Activated gamma-delta T cell treated with Interleukin-2 at 50 U/mL for 16 hours (primary cell): Measurements from ENCODE around the gene CES2.
A peak's percentile ranks its signal among the peaks of the same experiment; 100 is the strongest.
"Not testable (repeated sequence)": the region's sequence is repeated elsewhere in the genome, so short reads cannot be mapped to it uniquely, and the experiment has no call there.

Source experiments
- DNase-seq: peaks from one replicate; pipeline ENCODE4 v3.0.0-alpha.2; 2020

CES2 gene

DNA sequence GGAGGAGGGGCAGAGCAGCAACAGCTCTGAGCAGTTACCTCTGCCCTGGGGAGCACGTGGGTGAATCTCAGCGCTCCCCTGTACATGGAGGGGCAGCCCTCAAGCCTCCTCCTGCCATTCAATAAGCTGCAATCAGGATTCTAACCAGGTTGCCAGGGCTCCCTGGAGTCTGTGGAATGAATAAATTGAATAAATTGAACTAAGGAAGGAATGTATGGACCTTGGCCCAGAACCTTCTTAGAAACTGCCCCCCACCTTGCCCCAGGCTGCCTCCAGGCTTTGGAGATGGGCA is 15.1 kb upstream of the CES2 start:
- no peak for DNase-seq

DNA sequence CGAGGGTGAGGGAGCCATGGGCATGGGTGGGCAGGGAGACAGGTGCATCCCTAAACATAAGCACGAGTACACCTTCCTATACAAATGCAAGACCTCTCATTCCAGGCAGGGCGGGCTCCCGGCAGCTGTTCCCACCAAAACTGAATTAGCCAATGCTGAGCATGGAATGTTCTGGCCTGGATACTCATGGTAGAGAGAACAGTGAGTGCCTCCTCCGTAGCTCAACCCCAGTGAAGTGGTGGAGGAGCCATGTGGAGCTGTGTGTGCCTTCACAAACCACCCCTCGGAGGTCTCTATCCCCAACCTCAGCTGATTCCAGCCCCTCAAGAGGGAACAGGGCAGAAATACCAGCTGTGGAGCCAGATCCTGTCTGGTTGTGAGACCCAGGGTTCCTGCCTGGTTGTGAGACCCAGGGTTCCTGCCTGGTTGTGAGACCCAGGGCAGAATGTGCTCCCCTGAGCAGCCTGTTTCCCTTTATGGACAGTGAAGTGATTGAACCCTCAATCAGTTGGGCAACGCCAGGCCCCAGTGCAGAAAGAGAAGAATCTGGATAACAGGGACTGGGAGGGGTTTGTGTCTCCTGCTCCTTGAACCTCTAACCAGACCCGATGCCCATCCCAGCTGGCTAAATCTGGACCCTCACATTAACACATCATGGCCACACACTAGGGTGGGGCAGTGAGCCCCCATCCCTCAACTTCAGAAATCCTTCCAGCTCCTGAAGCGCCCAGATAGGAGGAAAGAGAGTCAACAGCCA is 14.2 kb upstream of the CES2 start:
- DNase-seq = no peak

DNA sequence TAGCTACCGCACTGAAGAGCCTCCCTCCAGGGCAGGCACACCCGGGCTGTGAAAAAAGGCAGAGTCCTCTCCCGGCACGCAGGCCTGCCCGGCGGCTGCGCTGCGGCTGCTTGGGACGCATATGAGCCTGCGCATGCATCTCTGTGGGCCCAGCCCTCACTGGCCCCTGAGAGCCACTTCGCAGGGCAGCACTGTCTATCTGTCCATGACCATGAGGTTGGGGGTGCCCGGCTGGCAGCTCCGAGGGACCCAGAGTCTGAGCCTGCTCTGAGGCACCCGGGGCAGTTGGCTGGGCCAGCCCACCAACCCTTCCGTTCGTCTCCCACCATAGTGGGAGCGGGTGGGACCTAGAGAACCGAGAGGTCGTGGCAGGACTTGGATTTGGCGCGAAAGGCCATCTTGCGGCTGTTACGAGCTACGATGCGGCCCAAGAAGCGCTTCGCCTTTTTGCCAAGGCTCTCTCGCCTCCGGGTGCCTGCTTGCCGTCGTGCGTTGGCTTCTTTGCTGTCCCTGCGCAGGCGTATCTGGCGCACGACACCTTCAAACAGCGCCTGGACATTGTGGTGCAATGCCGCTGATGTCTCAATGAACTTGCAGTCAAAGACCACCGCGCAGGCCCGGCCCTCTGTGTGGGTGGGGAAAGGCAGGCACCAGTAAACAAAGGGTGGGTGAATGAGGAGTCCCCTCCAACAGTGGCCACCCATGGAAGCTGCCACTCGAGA is 13.4 kb upstream of the CES2 start:
- no peak for DNase-seq

DNA sequence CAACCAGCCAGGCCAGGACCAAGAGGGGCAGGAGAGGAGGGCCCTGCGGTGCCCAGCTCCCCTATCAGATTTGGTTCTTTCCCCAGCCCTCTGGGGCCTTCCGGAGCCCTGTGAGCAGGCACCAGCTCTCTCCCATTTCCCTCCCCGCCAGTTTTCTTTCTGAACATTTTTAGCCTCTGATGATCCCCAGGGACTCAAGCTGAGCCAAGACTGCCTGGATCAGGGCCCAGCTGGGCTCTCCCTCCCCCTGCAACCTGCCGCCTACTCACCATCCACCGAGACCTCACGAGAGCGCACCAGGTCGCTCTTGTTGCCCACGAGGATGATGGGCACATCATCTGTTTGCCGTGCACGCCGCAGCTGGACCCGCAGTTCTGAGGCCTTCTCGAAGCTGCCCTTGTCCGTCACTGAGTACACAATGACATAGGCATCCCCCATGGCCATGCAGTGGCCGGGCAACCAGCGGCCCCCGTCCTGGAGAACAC is 12.0 kb upstream of the CES2 start:
- no peak for DNase-seq

DNA sequence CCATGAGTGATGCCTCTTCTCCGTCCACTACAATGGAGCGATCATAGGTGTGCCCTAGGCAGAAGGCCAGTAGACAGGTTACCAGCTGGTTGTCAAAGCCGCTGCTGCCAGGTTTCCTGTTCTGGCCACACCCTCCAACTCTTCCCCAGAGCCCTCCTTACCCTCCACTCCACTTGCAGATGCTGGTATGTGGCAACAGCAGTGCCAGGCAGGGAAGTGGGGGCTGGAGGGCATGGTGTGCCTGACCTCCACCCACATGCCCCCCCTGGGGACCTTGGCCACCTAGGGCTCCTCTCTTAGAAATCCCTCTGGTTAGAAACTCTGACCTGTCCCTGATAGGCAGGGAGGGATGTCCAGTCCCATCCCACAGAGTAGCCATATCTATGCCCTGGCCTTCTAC is 11.4 kb upstream of the CES2 start:
- DNase-seq = no peak

DNA sequence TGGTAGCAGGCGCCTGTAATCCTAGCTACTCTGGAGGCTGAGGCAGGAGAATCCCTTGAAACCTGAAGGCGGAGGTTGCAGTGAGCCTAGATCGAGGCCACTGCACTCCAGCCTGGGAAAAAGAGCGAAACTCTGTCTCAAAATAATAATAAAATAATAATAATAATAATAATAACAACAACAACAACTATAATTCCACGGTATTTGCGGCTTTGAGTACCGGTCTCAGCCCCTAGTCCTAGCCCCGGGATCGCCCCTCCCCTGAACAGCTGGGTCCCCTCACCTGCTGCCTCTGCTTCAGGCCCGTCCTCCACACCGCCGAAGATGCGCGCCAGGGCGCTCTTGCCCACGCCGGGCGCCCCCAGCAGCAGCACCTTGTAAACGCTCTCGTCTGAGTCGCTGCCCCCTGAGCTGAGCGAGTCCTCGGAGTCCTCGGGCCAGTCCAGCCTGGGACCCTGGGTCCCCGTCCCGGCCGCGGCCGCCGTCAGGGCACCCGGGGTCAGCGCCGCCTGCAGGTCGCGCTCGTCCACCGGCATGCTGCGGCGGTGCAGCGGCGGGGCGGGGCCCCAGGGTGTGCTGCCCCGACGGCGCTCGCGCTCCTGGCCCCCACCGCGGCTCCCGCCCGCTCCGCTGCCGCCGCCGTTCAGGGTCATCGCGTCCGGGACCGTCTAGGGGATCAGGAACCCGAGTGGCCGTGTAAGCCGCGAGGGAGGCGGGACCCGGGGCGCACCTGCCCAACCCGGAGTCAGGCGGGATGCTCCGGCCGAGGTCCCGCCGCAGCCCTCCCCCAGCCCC is 10.6 kb upstream of the CES2 start:
- DNase-seq = peak; percentile 22

DNA sequence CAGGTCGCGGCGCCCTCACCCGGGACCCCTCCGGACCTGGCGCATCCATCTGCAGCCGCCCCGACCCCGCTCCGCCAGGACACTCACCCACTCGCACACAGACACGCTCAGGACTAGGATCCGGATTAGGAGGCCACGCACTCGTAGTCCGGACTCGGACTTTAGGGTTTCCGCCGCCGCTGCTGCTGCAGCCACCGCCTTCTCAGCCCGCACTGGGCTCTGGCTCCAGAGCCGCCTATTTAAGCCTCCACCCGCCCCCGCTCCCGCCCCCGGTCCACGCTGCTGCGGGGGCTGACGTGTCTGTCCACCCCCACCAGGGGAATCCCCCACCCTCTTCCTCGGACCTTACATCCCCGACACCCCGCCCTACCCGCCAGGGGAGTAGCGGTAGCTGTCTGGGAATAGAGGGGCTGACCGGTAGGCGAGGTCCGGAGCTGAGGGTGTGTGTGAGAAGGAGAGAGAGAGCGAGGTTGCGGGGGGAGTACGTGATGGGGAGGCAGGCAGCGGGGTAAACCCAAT is 9.9 kb upstream of the CES2 start, which contains the start of gene RRAD:
Gene RRAD, minus strand, starts transcription at position 214 of the 519 bp plus-strand sequence. CDS start 356 bp downstream, outside the sequence.
- DNase-seq = no peak

DNA sequence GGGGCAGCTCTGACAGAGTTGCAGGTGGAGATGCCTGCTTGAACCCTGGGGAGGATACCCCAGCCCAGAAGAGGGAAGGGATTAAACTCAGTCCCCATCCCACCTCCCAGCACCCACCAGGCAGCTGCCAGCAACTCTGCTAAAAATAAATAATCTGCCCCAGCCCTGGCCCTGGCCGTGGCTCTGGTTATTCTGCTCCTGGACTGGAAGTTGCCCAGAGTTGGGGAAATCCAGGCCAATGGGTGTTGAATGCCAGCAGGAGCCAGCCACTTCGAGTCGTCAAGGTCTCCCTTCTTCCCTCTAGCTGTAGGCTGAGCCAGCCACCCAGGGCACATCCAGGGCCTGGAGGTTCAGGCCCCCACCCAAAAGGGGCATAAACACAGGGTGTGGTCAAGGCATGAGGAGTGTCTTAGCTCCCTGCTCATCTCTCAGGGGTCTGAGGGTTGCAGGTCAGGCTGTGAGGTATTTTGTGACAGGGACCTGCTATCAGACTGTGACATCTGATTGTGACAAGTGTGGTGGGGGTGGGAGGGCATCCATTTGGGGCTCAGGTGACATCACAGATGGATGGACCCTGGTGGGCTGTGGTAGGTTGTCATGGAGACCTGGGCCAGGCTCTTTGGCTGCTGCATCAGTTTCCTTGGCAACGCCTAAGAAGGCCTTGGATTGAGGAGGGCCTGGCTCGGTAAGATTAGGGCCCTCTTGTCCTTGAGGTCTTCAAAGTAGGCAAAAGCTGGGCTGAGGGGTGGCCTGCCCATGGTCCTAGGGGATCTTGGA is 9.0 kb upstream of the CES2 start:
- DNase-seq = no peak

DNA sequence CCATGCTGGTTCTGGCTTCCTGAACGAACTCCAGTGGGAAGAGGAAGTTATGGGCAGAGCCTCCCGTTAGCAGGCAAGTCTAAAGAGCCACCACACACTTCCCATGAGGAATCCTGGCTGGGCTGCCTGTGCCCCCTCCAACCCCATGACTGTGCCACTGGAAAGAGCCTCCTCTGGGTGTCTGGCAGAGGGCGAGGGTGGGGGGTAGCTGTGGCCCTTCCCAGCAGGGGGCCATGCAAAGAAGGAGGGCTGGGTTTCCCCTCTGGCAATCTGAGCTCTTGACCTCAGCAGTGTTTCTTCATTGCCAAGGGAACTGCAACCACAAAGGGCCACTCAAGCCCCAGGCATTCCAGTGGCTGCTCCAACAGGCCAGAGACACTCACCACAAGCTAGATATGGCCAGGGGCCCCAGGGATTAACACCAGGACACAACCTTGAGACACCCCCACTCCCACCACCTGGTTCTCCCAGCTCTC is 8.3 kb upstream of the CES2 start:
- no peak for DNase-seq

DNA sequence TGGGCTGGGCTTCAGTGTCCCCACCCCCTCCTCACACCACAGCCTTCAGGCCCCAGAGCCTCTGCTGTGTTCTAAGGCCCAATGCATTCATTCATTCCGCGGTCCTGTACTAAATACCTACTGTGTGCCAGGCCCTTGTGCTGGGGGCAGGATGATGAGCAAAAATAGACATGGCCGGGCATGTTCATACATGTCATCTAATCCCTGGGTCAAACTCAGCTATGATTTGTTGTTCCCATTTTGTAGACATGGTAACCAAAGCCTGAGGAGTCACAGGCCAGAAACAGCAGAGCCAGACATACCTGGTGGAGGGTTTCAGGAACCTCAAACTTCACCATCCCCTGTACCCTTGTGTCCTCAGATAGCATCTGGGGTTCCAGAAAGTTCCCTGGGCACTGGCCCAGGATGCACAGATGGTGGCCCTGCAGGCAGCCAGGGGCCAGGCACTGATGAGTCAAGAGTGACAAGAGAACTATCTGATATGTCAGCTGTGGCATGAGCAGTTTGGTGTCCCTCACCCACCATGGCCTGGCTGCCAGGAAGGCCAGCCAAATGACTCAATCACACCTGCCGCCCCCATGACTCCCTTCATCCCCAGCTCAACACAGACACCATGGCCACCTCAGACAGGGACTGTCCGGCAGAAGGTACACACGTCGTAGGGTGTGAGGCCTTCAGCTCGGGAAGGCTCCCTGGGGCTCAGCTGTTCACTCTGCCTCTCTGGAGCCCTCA is 7.2 kb upstream of the CES2 start:
- DNase-seq = no peak

DNA sequence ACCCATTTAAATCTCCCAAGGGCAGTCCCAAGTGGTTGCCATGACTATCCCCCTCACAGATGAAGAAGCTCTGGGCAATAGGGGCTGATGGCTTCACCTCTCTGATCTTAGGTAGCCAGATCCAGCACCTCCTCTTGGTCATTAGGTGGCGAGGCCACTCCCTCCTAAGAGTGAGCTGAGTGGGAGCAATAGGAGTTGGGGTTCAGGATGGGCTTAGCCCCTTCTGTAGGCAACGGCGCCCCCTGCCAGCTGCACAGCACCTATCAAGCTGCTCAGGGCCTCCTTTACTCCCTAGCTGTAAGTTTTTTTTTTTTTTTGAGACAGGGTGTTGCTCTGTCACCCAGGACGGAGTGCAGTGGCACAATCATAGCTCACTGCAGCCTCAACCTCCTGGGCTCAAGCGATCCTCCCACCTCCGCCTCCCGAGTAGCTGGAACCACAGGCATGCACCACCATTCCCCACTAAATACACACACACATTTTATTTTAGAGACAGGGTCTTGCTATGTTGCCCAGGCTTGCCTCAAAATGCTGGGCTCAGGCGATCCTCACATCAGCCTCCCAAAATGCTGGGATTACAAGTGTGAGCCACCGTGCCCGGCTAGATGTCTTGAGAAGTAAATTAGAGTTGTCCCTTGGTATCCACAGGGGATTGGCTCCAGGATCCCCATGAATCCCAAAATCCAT is 6.5 kb upstream of the CES2 start:
- no peak for DNase-seq

DNA sequence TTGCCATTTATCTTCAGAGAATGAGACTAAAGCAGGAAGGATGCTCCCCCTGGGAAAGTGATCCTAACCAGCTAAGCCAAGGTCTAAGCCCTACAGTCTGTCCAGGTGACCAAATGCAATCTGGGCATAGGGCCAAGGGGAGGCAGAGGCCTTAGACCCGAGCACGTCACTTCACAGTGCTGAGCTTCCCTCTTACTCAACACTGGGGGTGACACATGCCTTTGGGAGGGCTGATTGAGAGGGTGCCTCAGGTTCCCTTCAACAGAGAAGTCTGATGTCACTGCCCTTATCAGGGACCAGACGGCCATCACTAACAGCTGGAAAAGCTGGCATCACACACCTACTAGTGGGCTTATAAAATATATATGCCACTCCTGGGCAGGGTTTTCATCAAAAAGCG is 5.1 kb upstream of the CES2 start:
- no peak for DNase-seq

DNA sequence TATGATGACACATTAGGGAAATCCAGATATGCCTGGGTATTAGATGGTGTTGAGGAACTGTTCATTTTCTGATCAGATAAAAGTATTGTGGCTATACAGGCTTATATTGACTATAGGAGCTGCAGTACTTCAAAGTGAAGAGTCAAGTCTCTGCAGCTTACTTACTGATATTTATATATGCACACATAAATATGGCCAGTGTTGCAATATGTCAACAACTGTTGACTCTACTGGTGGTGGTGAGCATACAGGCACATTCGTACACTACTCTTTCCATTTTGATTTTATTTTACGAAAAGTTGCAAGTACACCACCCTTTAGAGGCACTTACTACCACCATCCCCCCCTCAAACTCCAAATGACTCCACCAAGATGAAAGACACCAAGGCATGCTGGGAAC is 3.7 kb upstream of the CES2 start:
- no peak for DNase-seq

DNA sequence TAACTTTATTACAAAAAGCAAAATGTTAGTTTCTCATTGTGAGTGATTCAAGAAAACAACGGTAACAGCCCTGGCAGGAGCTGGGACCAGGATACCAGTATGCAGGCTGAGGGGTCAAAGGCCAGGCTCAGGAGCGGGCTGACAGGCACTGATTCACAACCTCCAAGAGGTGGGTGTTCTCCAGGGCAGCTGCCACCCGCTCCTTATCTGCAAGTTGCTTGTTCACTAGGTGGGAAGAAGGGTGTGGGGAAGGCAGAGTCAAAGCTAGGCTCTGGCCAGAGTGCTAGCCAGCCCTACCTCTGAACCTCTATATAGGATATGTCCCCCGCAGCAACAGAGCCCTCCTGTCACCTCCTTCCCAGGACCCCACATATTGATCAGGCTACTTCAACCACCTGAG is 3.2 kb upstream of the CES2 start:
- no peak for DNase-seq

DNA sequence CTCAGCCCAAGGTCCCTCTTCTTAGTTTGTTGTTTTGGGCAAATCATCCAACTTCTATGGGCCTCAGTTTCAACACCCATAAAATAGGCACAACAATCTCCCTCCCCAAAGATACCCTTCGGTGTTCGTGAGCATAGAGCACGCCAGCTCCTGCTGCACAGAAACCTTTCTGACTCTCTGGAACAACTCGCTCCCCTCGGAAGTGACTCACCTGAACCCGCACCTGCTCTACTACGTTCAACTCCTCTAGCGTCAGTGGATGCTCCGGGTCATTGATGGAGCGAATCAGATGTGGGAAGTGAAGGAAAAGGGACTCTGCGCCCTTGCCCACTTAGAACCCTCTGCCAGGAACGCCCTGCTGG is 1.6 kb upstream of the CES2 start:
- DNase-seq = no peak

DNA sequence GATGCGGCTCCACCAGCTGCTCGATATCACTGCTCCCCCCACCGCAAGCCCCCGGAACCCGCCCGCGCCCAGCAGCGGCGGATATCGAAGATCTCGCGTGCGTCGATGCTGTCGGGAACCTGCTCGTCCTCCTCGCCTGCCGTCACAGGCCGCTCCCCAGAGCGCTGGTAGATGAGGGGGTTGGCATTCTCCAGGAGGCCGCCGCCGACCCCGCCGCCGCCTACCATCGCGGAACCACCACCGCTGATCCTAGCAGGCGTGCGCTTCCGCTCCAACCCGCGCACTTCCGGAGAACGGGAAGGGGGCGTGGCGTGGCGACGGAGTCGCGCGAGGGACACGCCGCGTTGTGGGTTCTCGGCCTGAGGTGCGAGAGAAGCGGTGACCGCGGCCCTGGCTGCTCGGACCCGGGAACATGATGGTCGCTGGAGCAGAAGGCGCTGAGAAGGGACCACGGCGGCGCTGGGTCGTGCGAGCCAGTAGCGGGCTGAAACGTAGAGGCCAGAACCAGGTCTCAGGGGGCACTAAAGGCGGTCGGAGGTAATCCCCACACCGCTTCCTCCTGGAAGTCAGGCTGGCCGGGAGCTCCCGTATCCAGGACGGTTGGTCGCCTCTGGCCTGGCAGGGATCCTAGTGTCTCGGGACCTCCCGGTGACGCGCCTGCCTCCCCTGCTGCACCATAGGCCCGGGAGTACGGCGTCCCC is 1.0 kb upstream of the CES2 start, which contains the start of gene CIAO2B:
Gene CIAO2B, minus strand, starts transcription at position 265 of the 701 bp plus-strand sequence. Its CDS starts 38 bp downstream, at position 227.
- DNase-seq = peak; percentile 84

DNA sequence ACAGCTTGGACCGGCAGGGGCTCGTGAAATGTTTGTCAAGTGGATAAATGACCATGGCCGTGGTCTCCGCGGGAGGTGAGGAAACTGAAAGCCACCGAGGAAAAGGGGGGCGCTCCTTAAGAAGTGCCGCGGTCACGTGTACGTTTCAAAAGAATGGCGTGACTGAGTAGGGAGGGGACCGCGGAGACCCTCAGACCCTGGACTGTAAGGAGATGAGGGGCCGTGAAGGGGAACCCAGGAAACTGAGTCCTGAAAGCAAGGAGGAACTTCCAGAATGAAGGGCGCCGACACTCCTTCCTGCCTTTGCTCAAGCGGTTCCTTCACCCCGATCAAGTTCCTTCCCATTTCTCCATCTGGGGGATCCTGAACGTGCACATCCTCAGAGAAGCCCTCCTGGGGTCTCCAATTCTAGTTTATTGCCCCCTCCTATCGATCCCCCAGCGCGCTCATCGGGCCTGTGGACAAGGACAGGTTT is 440 bp upstream of the CES2 start:
- not testable (repeated sequence) for DNase-seq

DNA sequence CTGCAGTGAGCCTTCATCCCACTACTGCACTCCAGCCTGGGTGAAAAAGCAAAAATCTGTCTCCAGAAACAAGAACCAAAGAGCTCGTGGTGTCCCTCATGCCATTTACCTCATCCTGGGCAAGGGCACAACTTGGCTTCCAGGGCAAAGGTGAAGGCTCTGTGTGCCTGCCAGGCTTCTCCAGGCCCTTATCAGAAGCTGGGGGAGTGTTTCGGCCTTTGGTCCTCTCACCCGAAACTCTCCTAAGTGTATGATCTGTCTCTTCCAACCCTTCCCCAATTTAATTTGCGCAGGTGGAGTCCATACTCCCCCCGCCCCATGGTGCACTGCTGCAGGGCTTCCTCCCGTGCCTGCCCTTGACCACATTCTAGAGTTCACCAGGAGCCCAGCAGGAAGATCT is 1.1 kb downstream of the CES2 start:
- no peak for DNase-seq

DNA sequence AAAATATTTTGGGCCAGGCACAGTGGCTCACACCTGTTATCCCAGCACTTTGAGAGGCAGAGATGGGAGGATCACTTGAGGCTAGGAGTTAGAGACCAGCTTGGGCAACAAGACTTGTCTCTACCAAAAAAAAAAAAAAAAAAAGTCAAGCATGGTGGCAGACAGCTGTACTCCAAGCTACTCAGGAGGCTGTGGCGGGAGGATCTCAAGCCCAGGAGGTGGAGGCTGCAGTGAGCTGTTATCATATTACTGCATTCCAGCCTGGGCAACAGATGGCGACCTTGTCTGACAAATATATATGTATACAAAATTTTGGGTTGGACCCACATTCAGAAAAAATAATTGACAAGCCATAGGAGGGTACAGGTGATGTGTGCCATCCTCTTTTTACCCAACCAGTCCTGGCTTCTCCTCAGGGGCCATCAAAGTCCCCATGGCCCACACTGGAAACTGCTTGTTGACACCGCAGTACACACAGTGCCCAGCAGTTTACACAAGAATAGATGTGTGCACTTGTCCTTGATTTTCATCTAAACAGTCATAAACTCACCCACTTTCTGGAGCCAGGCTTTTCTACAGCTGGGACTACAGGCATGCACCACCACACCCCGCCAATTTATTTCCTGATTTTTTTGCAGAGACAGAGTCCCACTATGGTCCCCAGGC is 1.7 kb downstream of the CES2 start:
- no peak for DNase-seq
